22Rv1 (cell line): Measurements from ENCODE around the gene HPS6.

Source experiments
- CTCF ChIP-seq: fragments of 450-650 bp; IDR thresholded peaks from 2 replicates; pipeline ENCODE4 v1.5.1; 2017; ENCODE audit warnings: mild to moderate bottlenecking
- ZFX ChIP-seq: fragments of 450-650 bp; IDR thresholded peaks from 2 replicates; pipeline ENCODE4 v1.6.1; 2017; ENCODE audit warnings: antibody characterized with exemption, borderline replicate concordance

- TF ChIP-seq CTCF (no peak), ZFX (no peak)
These were observed 25.6 kb downstream of the HPS6 start for GRCh38 chr10:102090772-102091171.
